Measurements from ENCODE around the gene VWC2. TPM values are rescaled to one million over a fixed set of nuclear protein-coding genes. Genes with fewer than 3 reads are reported as not detected.

The VWC2 gene
- total RNA-seq, 4 donors from 2014 or later: under 0.01 to 0.19 (median 0.09) TPM

DNA sequence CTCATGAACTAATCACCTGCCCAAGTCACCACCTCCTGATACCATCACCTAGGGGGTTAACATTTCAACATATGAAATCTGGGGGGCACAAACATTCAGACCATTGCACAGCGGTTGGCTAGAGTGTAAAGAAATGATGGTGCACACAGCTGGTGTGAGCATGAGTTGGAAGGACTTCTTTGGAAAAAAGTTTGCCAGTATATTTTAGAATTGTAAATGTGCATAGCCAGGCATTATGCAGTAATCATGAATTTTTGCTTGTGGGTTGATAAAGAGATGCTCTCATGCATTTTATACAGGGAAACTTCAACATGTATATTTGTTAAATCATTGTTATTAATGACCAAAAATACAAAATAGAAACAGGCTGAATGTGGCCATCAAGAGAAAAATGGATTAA, 100.0 kb downstream of the VWC2 start:
- 71 to 100% methylated on average over 1 of the region's 1 CpG for WGBS, 2 donors
- intact Hi-C loops (cut with DNase I): no loop called here
- Histone ChIP-seq H3K9me3 (no peaks in the 10 kb centered on the region), H3K4me1 (peaks cover 0 to 8% (median 5%) of the 10 kb centered on the region in 3 donors), H3K4me3 (no peak overlapping the region), H3K27ac (no peak overlapping the region), H3K27me3 (no peaks in the 10 kb centered on the region), H3K36me3 (no peaks in the 10 kb centered on the region)
- DNase-seq: no peak
- TF ChIP-seq, protein P1, sequence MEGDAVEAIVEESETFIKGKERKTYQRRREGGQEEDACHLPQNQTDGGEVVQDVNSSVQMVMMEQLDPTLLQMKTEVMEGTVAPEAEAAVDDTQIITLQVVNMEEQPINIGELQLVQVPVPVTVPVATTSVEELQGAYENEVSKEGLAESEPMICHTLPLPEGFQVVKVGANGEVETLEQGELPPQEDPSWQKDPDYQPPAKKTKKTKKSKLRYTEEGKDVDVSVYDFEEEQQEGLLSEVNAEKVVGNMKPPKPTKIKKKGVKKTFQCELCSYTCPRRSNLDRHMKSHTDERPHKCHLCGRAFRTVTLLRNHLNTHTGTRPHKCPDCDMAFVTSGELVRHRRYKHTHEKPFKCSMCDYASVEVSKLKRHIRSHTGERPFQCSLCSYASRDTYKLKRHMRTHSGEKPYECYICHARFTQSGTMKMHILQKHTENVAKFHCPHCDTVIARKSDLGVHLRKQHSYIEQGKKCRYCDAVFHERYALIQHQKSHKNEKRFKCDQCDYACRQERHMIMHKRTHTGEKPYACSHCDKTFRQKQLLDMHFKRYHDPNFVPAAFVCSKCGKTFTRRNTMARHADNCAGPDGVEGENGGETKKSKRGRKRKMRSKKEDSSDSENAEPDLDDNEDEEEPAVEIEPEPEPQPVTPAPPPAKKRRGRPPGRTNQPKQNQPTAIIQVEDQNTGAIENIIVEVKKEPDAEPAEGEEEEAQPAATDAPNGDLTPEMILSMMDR (IDR thresholded peaks at IDR 0.05): no peak
- no peak for TF ChIP-seq POLR2A (IDR thresholded peaks at IDR 0.05)

- H3K9me3 ChIP-seq: no peaks in the 10 kb centered on the region
- peaks cover 0 to 19% (median 5%) of the 10 kb centered on the region in 3 donors for H3K4me1 ChIP-seq
- no peaks in the 10 kb centered on the region for H3K36me3 ChIP-seq
- H3K27me3 ChIP-seq: no peaks in the 10 kb centered on the region
- DNase-seq: no peak
- WGBS, 2 donors: 87 to 92% methylated on average over 1 of the region's 1 CpG
- no peak overlapping the region for H3K27ac ChIP-seq
- intact Hi-C loops (cut with DNase I): no loop called here
- no peak for TF ChIP-seq POLR2A (IDR thresholded peaks at IDR 0.05)
- TF ChIP-seq, protein P1 (IDR thresholded peaks at IDR 0.05): no peak
- no peak overlapping the region for H3K4me3 ChIP-seq
Observed at GRCh38 chr7:49875336-49875735, 101.9 kb downstream of the VWC2 start.

- intact Hi-C loops (cut with DNase I): no loop called here
- no peaks in the 10 kb centered on the region for H3K9me3 ChIP-seq
- no peaks in the 10 kb centered on the region for H3K36me3 ChIP-seq
- 90 to 93% methylated on average over 3 of the region's 3 CpGs for WGBS, 2 donors
- H3K4me3 ChIP-seq: no peak overlapping the region
- TF ChIP-seq POLR2A (IDR thresholded peaks at IDR 0.05): no peak
- TF ChIP-seq, protein P1 (IDR thresholded peaks at IDR 0.05): no peak
- DNase-seq: no peak
- no peak overlapping the region for H3K27ac ChIP-seq
- H3K4me1 ChIP-seq: peaks cover 0 to 26% (median 5%) of the 10 kb centered on the region in 3 donors
- no peaks in the 10 kb centered on the region for H3K27me3 ChIP-seq
Observed at GRCh38 chr7:49876202-49876601, 102.8 kb downstream of the VWC2 start.

DNA sequence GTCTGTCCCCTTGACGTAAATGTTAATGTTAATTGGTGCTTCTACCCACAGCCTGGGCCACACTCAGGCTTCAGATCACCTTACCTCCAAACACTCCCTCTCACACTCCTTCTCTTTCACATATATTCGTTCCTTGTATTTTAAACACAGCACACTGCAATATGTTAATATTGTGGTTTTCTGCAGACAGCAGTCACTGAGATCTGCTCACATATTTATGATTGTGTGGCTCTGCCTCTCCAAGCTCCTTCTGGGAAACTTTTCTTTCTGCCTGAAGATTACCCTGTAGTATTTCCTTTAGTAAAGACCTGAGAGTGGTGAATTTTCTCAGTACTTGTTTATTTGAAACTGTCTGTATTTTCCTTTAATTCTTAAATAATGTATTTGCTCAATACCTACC, 104.7 kb downstream of the VWC2 start:
- Histone ChIP-seq H3K36me3 (no peaks in the 10 kb centered on the region), H3K4me1 (peaks cover 0 to 27% (median 5%) of the 10 kb centered on the region in 3 donors), H3K4me3 (no peak overlapping the region), H3K9me3 (no peaks in the 10 kb centered on the region), H3K27me3 (no peaks in the 10 kb centered on the region), H3K27ac (peak overlapping the region in 3 of 4 donors; percentile 66 to 80 (median 75))
- intact Hi-C loops (cut with DNase I): no loop called here
- DNase-seq: no peak
- WGBS, 2 donors: 0 to 28% methylated on average over 1 to 2 of the region's 2 CpGs
- no peak for TF ChIP-seq POLR2A (IDR thresholded peaks at IDR 0.05)
- TF ChIP-seq, protein P1 (IDR thresholded peaks at IDR 0.05): no peak

- 21 to 27% methylated on average over 3 of the region's 3 CpGs for WGBS, 2 donors
- TF ChIP-seq, protein P1 (IDR thresholded peaks at IDR 0.05): no peak
- TF ChIP-seq POLR2A (IDR thresholded peaks at IDR 0.05): no peak
- Histone ChIP-seq H3K4me1 (peaks cover 0 to 27% (median 5%) of the 10 kb centered on the region in 3 donors), H3K4me3 (no peak overlapping the region), H3K27ac (peak overlapping the region in 3 of 4 donors; percentile 66 to 80 (median 75)), H3K27me3 (no peaks in the 10 kb centered on the region), H3K36me3 (no peaks in the 10 kb centered on the region), H3K9me3 (no peaks in the 10 kb centered on the region)
- intact Hi-C loops (cut with DNase I): no loop called here
- no peak for DNase-seq
Observed at GRCh38 chr7:49878627-49879026, 105.2 kb downstream of the VWC2 start.

Data from esophagus squamous epithelium (tissue), 5 donors.